C4-2B (cell line): ENCODE measurements around the gene CATSPERZ.

Source experiments
- H3K27ac ChIP-seq: fragments of 450-650 bp; 2 replicates; pipeline ENCODE4 v1.5.1; 2017
- CTCF ChIP-seq: fragments of 450-650 bp; conservative IDR thresholded peaks from 2 replicates; pipeline ENCODE4 v1.5.1; 2017; ENCODE audit warnings: mild to moderate bottlenecking
- ZFX ChIP-seq: fragments of 450-650 bp; IDR thresholded peaks from 2 replicates; pipeline ENCODE4 v1.6.1; 2017

Gene CATSPERZ

GRCh38 chr11:64265176-64266160 lies 34.7 kb upstream of the CATSPERZ start:
- TF ChIP-seq CTCF = no peak
- no peak for TF ChIP-seq ZFX
- no peak overlapping the region for H3K27ac ChIP-seq

DNA sequence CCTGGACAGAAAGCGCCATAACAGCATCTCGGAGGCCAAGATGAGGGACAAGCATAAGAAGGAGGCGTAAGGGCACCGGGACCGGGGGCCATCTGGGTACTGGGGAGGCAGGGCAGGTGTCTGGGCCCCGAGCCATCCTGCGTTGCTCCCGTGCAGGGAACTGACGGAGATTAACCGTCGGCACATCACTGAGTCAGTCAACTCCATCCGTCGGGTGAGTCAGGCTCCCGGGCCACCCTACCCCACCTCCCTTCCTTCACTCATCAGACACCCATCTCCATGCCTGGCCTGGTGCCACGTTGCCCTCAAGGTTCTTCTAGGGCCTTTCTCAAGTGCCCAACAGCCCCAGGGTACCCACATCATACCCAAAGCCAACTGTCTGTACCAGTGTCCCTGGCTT lies 33.8 kb upstream of the CATSPERZ start:
- TF ChIP-seq ZFX (no peak), CTCF (no peak)
- H3K27ac ChIP-seq = no peak overlapping the region

DNA sequence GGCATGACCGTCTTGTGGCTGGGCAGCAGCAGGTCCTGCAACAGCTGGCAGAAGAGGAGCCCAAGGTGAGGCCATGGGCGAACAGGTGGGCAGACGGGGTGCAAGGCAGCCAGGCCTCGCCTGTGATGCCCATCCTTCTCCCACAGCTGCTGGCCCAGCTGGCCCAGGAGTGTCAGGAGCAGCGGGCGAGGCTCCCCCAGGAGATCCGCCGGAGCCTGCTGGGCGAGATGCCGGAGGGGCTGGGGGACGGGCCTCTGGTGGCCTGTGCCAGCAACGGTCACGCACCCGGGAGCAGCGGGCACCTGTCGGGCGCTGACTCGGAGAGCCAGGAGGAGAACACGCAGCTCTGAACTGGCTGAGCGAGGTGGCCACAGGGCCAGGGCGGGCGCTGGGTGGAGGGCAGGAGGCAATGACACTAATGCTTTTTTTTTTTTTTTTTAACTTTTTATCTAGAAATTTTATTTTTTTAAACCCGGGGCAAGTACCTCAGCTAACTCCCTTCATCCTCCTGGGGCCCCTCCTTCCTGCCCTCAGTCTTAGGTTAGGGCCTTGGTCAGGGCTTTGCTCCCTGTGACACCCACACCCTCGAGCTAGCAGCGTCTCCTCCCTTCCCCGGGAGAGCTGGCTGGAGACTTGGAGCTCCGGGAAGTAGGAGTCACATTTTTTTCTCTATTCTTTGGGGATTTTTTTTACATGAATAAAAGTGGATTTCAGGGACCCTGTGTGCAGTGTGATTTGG lies 32.8 kb upstream of the CATSPERZ start:
- TF ChIP-seq ZFX (no peak), CTCF (no peak)
- peak overlapping the region; percentile 95; the same call in 1 of the 2 replicates for H3K27ac ChIP-seq

DNA sequence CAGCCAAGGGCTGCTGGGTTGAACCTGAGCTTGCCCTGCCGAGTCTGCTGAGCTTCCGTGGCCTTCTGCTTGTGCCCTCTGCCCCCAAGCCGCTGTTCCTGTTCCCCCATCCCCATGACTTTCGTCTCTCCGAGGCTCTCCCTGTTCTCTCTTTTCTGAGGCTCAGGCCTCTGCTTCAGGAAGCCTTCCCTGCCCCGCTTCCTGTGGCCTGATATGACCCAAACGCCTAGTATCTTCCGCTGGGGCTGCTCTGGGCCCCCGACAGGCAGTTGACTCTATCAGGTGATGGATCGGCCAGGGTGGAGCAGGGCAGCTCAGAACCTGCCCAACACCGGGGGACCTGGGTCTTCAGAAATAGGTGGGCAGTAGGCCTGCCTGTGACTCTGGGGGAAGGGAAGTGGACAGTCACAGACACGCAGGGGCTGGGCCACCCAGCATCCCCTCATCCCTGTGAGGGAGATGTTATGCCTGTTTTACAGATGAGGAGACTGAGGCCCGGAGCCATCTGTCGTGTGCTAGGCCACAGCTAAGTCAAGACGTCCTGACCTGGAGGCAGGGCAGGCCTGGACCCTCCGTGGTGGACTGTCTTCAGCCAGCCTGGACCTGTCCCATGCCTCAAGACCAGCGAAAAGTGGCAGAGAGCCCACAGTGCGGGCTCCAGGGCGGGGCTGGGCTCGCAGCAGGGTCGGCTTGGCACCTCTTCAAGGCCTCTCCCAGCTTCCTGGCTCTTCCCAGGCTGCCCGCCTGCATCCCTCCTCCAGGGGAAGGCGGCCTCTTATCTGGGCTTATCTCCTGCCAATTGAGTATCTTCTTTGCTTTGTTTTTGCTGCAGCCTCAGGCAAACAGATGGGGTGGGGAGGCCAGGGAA lies 31.9 kb upstream of the CATSPERZ start:
- peak overlapping the region; percentile 95 for H3K27ac ChIP-seq
- TF ChIP-seq ZFX = no peak
- TF ChIP-seq CTCF = no peak

DNA sequence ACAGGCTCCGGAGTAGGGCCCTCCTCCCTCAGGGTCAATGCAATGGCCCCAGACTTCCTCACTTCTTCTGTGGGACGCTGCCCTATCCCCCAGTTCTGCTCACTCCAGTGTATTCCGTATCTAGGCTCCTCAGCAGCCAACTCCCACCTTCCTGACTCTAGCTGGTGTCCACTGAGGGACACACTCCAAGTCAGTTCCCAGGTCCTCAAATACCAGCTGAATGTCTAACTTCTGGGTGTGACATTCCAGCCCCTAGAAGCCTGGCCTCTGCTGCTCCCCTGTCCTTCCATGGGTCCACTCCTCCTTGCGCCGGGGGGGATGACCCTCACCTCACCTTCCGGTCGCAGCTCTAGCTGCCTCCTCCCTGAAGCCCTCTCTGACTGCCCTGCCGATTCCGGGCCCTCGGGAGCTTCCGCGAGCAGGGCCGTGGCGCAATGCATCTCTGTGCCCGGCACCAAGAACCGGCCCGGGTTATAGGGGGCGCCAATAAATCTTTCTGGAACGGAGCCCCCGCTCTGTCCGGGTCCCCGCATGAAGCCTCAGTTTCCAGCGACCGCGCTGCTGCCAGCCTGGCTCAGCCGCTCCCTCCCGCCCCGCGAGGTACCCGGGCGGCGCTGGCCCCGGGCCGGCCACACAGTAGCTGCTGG lies 31.1 kb upstream of the CATSPERZ start:
- peak overlapping the region; percentile 95 for H3K27ac ChIP-seq
- no peak for TF ChIP-seq CTCF
- peak; percentile 59; the same call in 1 of the 2 replicates for TF ChIP-seq ZFX

- no peak for TF ChIP-seq CTCF
- 0 out of 2 replicates have a peak, but pooled peaks have one; percentile 31 for TF ChIP-seq ZFX
- H3K27ac ChIP-seq = peak overlapping the region; percentile 95
Measured at GRCh38 chr11:64269540-64270220, 30.5 kb upstream of the CATSPERZ start.
